GM19397 (cell line): ENCODE measurements around the gene ECEL1.

ENCODE experiments used
- ATAC-seq: cut with Tn5 transposase; IDR thresholded peaks from one replicate; pipeline ENCODE4 v1.9.1; 2021; ENCODE audit warnings: mild to moderate bottlenecking, moderate library complexity; ENCODE audit not compliant: unreplicated experiment

The ECEL1 gene

GRCh38 chr2:232431705-232432590, 55.7 kb downstream of the ECEL1 start:
- no peak for ATAC-seq
